H1 (cell line): Measurements from ENCODE around the gene KRTAP4-12. TPM values are rescaled to one million over a fixed set of nuclear protein-coding genes. Genes with fewer than 3 reads are reported as not detected.

Source experiments
- CTCF ChIA-PET: fragments of 300-600 bp; sonication (Branson Sonifier 250); formaldehyde crosslinking; loops from one replicate; lab custom pipeline; 2021; ENCODE audit not compliant: partially characterized antibody; lab: Charles Lee
- POLR2A ChIA-PET: fragments of 300-600 bp; sonication (Branson Sonifier 250); formaldehyde crosslinking; loops from one replicate; lab custom pipeline; 2021; ENCODE audit warnings: inconsistent platforms; ENCODE audit not compliant: partially characterized antibody; lab: Charles Lee
- DNase-seq, 2 experiments: peaks; one replicate each; pipeline versions ENCODE4 v3.0.0 to v3.0.0-alpha.2; 2010 to 2022; ENCODE audit warnings: low spot score in 2 of 2, low read depth in 1 of 2, mixed read lengths in 1 of 2
- FAIRE-seq: peaks from 2 replicates; lab custom pipeline; 2011; peaks lifted over from hg19 to GRCh38; lab: Jason Lieb, UNC
- H2AFZ ChIP-seq: 2 replicates; pipeline ENCODE4 v1.8.1; 2012; ENCODE audit warnings: low read length, inconsistent platforms
- H2AK5ac ChIP-seq: 2 replicates; pipeline ENCODE4 v1.6.1; 2013; ENCODE audit warnings: low read depth, low read length
- H2BK120ac ChIP-seq: replicated peaks from 2 replicates; pipeline ENCODE3; 2013; ENCODE audit warnings: low read depth, low read length, inconsistent platforms
- H2BK12ac ChIP-seq: 2 replicates; pipeline ENCODE4 v1.6.1; 2013; ENCODE audit warnings: low read depth, low read length
- H2BK15ac ChIP-seq: 2 replicates; pipeline ENCODE4 v1.6.1; 2013; ENCODE audit warnings: low read length
- H2BK20ac ChIP-seq: 2 replicates; pipeline ENCODE4 v1.6.1; 2013; ENCODE audit warnings: low read length
- H2BK5ac ChIP-seq: 2 replicates; pipeline ENCODE4 v1.6.1; 2013; ENCODE audit warnings: low read depth, low read length
- H3K14ac ChIP-seq: 2 replicates; pipeline ENCODE4 v1.6.1; 2013; ENCODE audit warnings: inconsistent platforms; ENCODE audit not compliant: insufficient read length
- H3K18ac ChIP-seq: 2 replicates; pipeline ENCODE4 v1.6.1; 2013; ENCODE audit warnings: low read length; ENCODE audit errors: extremely low read depth
- H3K23ac ChIP-seq: 2 replicates; pipeline ENCODE4 v1.6.1; 2013; ENCODE audit warnings: inconsistent platforms; ENCODE audit not compliant: insufficient read length
- H3K23me2 ChIP-seq: 2 replicates; pipeline ENCODE4 v1.6.1; 2013; ENCODE audit warnings: low read depth, low read length
- H3K27ac ChIP-seq: 2 replicates; pipeline ENCODE4 v1.6.1; 2011; ENCODE audit warnings: low read depth, low read length, inconsistent platforms
- H3K27me3 ChIP-seq, 4 experiments: replicated peaks in 1 of 4; 1 replicate in 1 of 4; 2 replicates in 3 of 4; pipeline versions ENCODE4 v1.6.1 to v1.8.1; 2011 to 2013; ENCODE audit warnings: low read length in 3 of 4, mild to moderate bottlenecking in 3 of 4, inconsistent platforms in 2 of 4, mixed read lengths in 2 of 4, moderate library complexity in 1 of 4; ENCODE audit not compliant: control insufficient read depth in 3 of 4, insufficient read depth in 3 of 4; ENCODE audit errors: extremely low read depth in 1 of 4
- H3K36me3 ChIP-seq, 4 experiments: 2 replicates each; pipeline versions ENCODE4 v1.6.1 to v1.8.1; 2011 to 2013; ENCODE audit warnings: mild to moderate bottlenecking in 4 of 4, low read length in 3 of 4, moderate library complexity in 2 of 4, control low read depth in 1 of 4, inconsistent platforms in 1 of 4; ENCODE audit not compliant: insufficient read depth in 4 of 4, control insufficient read depth in 2 of 4
- H3K4ac ChIP-seq: replicated peaks from 2 replicates; pipeline ENCODE3; 2013; ENCODE audit warnings: low read length, low read depth, mixed read lengths, inconsistent platforms; ENCODE audit not compliant: insufficient read length
- H3K4me1 ChIP-seq, 4 experiments: replicated peaks in 1 of 4; 1 replicate in 1 of 4; 2 replicates in 3 of 4; pipeline versions ENCODE4 v1.6.1 to v1.8.1; 2011 to 2013; ENCODE audit warnings: low read length in 3 of 4, inconsistent platforms in 2 of 4, mixed read lengths in 1 of 4; ENCODE audit not compliant: insufficient read depth in 4 of 4, control insufficient read depth in 3 of 4
- H3K4me2 ChIP-seq, 2 experiments: 2 replicates each; pipeline versions ENCODE4 v1.6.1 to v1.8.1; 2011 to 2013; ENCODE audit warnings: low read depth in 2 of 2, low read length in 2 of 2, control low read depth in 1 of 2, inconsistent platforms in 1 of 2, mild to moderate bottlenecking in 1 of 2; ENCODE audit not compliant: insufficient read depth in 1 of 2
- H3K4me3 ChIP-seq, 4 experiments: fragments of 200-600, 300-600 bp in 1 of 4; sonication (generic), shearing (Covaris generic), sonication (Bioruptor Twin) in 1 of 4; 2 replicates each; pipeline versions ENCODE4 v1.5.1 to v1.8.1; 2011 to 2016; ENCODE audit warnings: low read length in 4 of 4, low read depth in 3 of 4, control low read depth in 2 of 4, inconsistent platforms in 2 of 4, mild to moderate bottlenecking in 2 of 4, mixed read lengths in 1 of 4, moderate library complexity in 1 of 4; ENCODE audit not compliant: insufficient read depth in 2 of 4; ENCODE audit errors: extremely low read depth in 1 of 4
- H3K56ac ChIP-seq: replicated peaks from 2 replicates; pipeline ENCODE3; 2013; ENCODE audit warnings: low read depth, mild to moderate bottlenecking, mixed read lengths, low read length, inconsistent platforms; ENCODE audit not compliant: insufficient read length
- H3K79me1 ChIP-seq: 2 replicates; pipeline ENCODE4 v1.6.1; 2013; ENCODE audit warnings: low read depth, low read length, control low read depth
- H3K79me2 ChIP-seq, 2 experiments: 2 replicates each; pipeline versions ENCODE4 v1.6.1 to v1.8.1; 2012 to 2013; ENCODE audit warnings: low read length in 2 of 2, mild to moderate bottlenecking in 2 of 2, inconsistent platforms in 1 of 2; ENCODE audit not compliant: insufficient read depth in 2 of 2, control insufficient read depth in 1 of 2
- H3K9ac ChIP-seq, 4 experiments: replicated peaks in 1 of 4; 1 replicate in 1 of 4; 2 replicates in 3 of 4; pipeline versions ENCODE4 v1.6.1 to v1.8.1; 2011 to 2013; ENCODE audit warnings: low read depth in 3 of 4, low read length in 3 of 4, control low read depth in 2 of 4, mild to moderate bottlenecking in 2 of 4, moderate library complexity in 2 of 4, inconsistent platforms in 1 of 4; ENCODE audit errors: extremely low read depth in 1 of 4
- H3K9me3 ChIP-seq, 2 experiments: 2 replicates each; pipeline versions ENCODE4 v1.6.1 to v1.8.1; 2012 to 2013; ENCODE audit warnings: mild to moderate bottlenecking in 2 of 2, moderate library complexity in 2 of 2, control low read depth in 1 of 2, inconsistent platforms in 1 of 2, low read depth in 1 of 2, low read length in 1 of 2, mixed read lengths in 1 of 2; ENCODE audit not compliant: insufficient read depth in 2 of 2
- H4K20me1 ChIP-seq, 2 experiments: replicated peaks in 1 of 2; 2 replicates each; pipeline versions ENCODE3 to v1.8.1; 2011 to 2013; ENCODE audit warnings: inconsistent platforms in 2 of 2, low read length in 2 of 2, mild to moderate bottlenecking in 1 of 2; ENCODE audit not compliant: insufficient read depth in 2 of 2, control insufficient read depth in 1 of 2
- H4K5ac ChIP-seq: 2 replicates; pipeline ENCODE4 v1.6.1; 2013; ENCODE audit warnings: low read length, low read depth, mixed read lengths, inconsistent platforms; ENCODE audit not compliant: insufficient read length
- H4K8ac ChIP-seq: 2 replicates; pipeline ENCODE4 v1.8.0; 2013; ENCODE audit warnings: mild to moderate bottlenecking, moderate library complexity, low read length, inconsistent platforms; ENCODE audit not compliant: insufficient read depth; ENCODE audit errors: extremely low read depth
- H4K91ac ChIP-seq: replicated peaks from 2 replicates; pipeline ENCODE3; 2013; ENCODE audit warnings: low read length, mixed read lengths, inconsistent platforms; ENCODE audit not compliant: insufficient read length
- MAX ChIP-seq: IDR thresholded peaks from 2 replicates; pipeline ENCODE4 v1.6.1; 2012; ENCODE audit warnings: inconsistent platforms
- RNF2 ChIP-seq: fragments of 200-900, 300-1000 bp; sonication (generic); IDR thresholded peaks from 2 replicates; pipeline ENCODE4 v1.7.1; 2016; ENCODE audit warnings: borderline replicate concordance, low read depth, mild to moderate bottlenecking, antibody characterized with exemption, low read length; ENCODE audit not compliant: poor library complexity, severe bottlenecking; ENCODE audit errors: missing control alignments
- SIN3A ChIP-seq, 2 experiments: IDR thresholded peaks in 1 of 2; conservative IDR thresholded peaks in 1 of 2; 2 replicates each; pipeline ENCODE4 v1.6.1; 2011 to 2012; ENCODE audit warnings: low read length in 2 of 2, improper control_type of control experiment in 1 of 2, low read depth in 1 of 2, mild to moderate bottlenecking in 1 of 2
- SP1 ChIP-seq: IDR thresholded peaks from 2 replicates; pipeline ENCODE4 v1.6.1; 2011; ENCODE audit warnings: low read depth, low read length
- TBP ChIP-seq: IDR thresholded peaks from 2 replicates; pipeline ENCODE4 v1.6.1; 2011; ENCODE audit warnings: low read depth, low read length, improper control_type of control experiment
- WGBS, 2 experiments: shearing (Covaris generic) in 1 of 2; methylation state at CpG; one replicate each; pipeline versions ENCODE4 v1.1.6 to v1.1.7; 2013 to 2015; ENCODE audit warnings: low lambda C conversion rate in 2 of 2, mixed read lengths in 2 of 2, inconsistent platforms in 1 of 2, low coverage in 1 of 2, missing lambda C conversion rate in 1 of 2; ENCODE audit not compliant: insufficient replicate concordance in 2 of 2, insufficient coverage in 1 of 2, insufficient read length in 1 of 2; ENCODE audit errors: extremely low coverage in 1 of 2, missing lambda C conversion rate in 1 of 2; 5-methylcytosine and 5-hydroxymethylcytosine counted together
- polyA plus RNA-seq, 7 experiments: library from polyadenylated mRNA; depleted of rRNA in 3 of 7; stranded (reverse) in 5 of 7; unstranded in 2 of 7; fragments of >200 nt in 5 of 7; fragments of 200-250 nt in 2 of 7; gene quantifications; 1 replicate in 5 of 7; 2 replicates in 1 of 7; 4 replicates in 1 of 7; pipeline versions ENCODE4 v1.2.1 to v1.2.3, GENCODE V29; 2011 to 2013; ENCODE audit warnings: missing spikeins in 2 of 7, mixed read lengths in 2 of 7
- total RNA-seq: library from RNA; stranded (reverse); fragmentation: NEBNext Ultra II Directional; extraction: Animal tissue kit (Norgen Biotek cat#: 25700); gene quantifications from 2 replicates; pipeline ENCODE4 v1.2.1, GENCODE V29; 2021

The KRTAP4-12 gene
- total and polyA plus RNA-seq, 2 of the 8 experiments (the other 6 are each of a cell fraction or from before 2014, with no cell fraction given): not detected

- peaks cover 3 to 6% of the 10 kb centered on the region in 2 experiments; a peak in 1 of 4 replicates for H3K9me3 ChIP-seq
- ChIA-PET POLR2A (no interaction called here), CTCF (no interaction called here)
- no peak overlapping the region for H3K23ac ChIP-seq
- H3K56ac ChIP-seq: no peak overlapping the region
- no peak overlapping the region for H4K91ac ChIP-seq
- no peak overlapping the region for H3K4ac ChIP-seq
- no peaks in the 10 kb centered on the region for H3K23me2 ChIP-seq
- H2BK120ac ChIP-seq: no peak overlapping the region
- H2BK12ac ChIP-seq: no peak overlapping the region
- H4K5ac ChIP-seq: no peak overlapping the region
- H3K9ac ChIP-seq: no peak overlapping the region
- no peaks in the 10 kb centered on the region for H3K79me1 ChIP-seq
- WGBS, 2 experiments: 86% methylated on average over 7 of the region's 7 CpGs; no CpG with 5 or more reads in 1 of the 2 experiments
- H4K8ac ChIP-seq: no peak overlapping the region
- no peak overlapping the region for H2BK5ac ChIP-seq
- no peak overlapping the region for H2AFZ ChIP-seq
- no peaks in the 10 kb centered on the region for H3K27me3 ChIP-seq
- no peak overlapping the region for H3K18ac ChIP-seq
- no peak for DNase-seq
- H3K4me3 ChIP-seq: no peak overlapping the region
- no peaks in the 10 kb centered on the region for H3K4me1 ChIP-seq
- H3K14ac ChIP-seq: no peak overlapping the region
- no peak overlapping the region for H3K27ac ChIP-seq
- H4K20me1 ChIP-seq: no peaks in the 10 kb centered on the region
- FAIRE-seq: no peak
- no peak overlapping the region for H2BK20ac ChIP-seq
- H2AK5ac ChIP-seq: no peak overlapping the region
- H3K79me2 ChIP-seq: no peaks in the 10 kb centered on the region
- H2BK15ac ChIP-seq: no peak overlapping the region
- H3K36me3 ChIP-seq: no peaks in the 10 kb centered on the region
- no peak overlapping the region for H3K4me2 ChIP-seq
- TF ChIP-seq RNF2 (no peak), MAX (no peak), TBP (no peak), SP1 (no peak), SIN3A (conservative IDR thresholded peaks at IDR 0.05 in 1 of 2, IDR thresholded peaks at IDR 0.05 in 1 of 2; ENCODE audit: low read depth in 1 of 2, low read length in 2 of 2) (no peak)
Observed at GRCh38 chr17:41096055-41096454, 27.9 kb downstream of the KRTAP4-12 start.
